Stimulated activated CD4-positive, alpha-beta T cell treated with anti-CD3 and anti-CD28 coated beads, Interleukin-12 subunit alpha, Interleukin-12 subunit beta, amount 100 ng/mL, for 48 hours (primary cell): ENCODE results near the gene CD40.

ENCODE experiments used
- DNase-seq, 3 donors: peaks; one replicate each; pipeline ENCODE4 v3.0.0-alpha.2; 2020; ENCODE audit warnings: low read depth in 2 of 3, low spot score in 1 of 3

The CD40 gene

GRCh38 chr20:46172961-46173536, 54.9 kb downstream of the CD40 start:
- no peak for DNase-seq

- DNase-seq: no peak
Measured at GRCh38 chr20:46173652-46174468, 55.7 kb downstream of the CD40 start.

GRCh38 chr20:46174469-46175126, 56.5 kb downstream of the CD40 start:
- DNase-seq: peak; percentile 50 to 67 (median 61)

- no peak for DNase-seq
Measured at GRCh38 chr20:46175127-46175494, 57.0 kb downstream of the CD40 start.

- DNase-seq: no peak
Measured at GRCh38 chr20:46176739-46177378, 58.7 kb downstream of the CD40 start.

- DNase-seq: no peak
Measured at GRCh38 chr20:46177768-46178167, 59.7 kb downstream of the CD40 start.

- DNase-seq: no peak
Measured at GRCh38 chr20:46178891-46179290, 60.8 kb downstream of the CD40 start.
